Prostate gland (tissue), 2 donors: ENCODE results near the gene PRR23A. TPM values are rescaled to one million over a fixed set of nuclear protein-coding genes. Genes with fewer than 3 reads are reported as not detected.
"Not testable (repeated sequence)": the region's sequence is repeated elsewhere in the genome, so short reads cannot be mapped to it uniquely, and the experiment has no call there.

Experiments used
- DNase-seq: peaks from one replicate; pipeline ENCODE4 v3.0.0-alpha.2; 2019; ENCODE audit warnings: low spot score
- H3K27ac ChIP-seq, 2 donors: fragments of 200-600 bp; sonication (generic); 2 replicates each; pipeline ENCODE4 v1.5.1; 2017 to 2019
- H3K27me3 ChIP-seq: fragments of 200-600 bp; sonication (generic); replicated peaks from 2 replicates; pipeline ENCODE4 v1.5.1; 2019; ENCODE audit not compliant: insufficient read depth
- H3K36me3 ChIP-seq, 2 donors: fragments of 200-600 bp; sonication (generic); 1 replicate in 1 of 2; 2 replicates in 1 of 2; pipeline versions ENCODE4 v1.5.1 to v1.8.1; 2017 to 2019
- H3K4me1 ChIP-seq: fragments of 200-600 bp; sonication (generic); replicated peaks from 2 replicates; pipeline ENCODE4 v1.5.1; 2019
- H3K4me3 ChIP-seq, 2 donors: fragments of 200-600 bp; sonication (generic); 2 replicates each; pipeline ENCODE4 v1.5.1; 2017 to 2019
- H3K9me3 ChIP-seq: fragments of 200-600 bp; sonication (generic); 2 replicates; pipeline ENCODE4 v1.5.1; 2017
- POLR2A ChIP-seq: fragments of 450-650 bp; IDR thresholded peaks from one replicate; pipeline ENCODE4 v1.6.1; 2016; ENCODE audit warnings: antibody characterized with exemption, mild to moderate bottlenecking
- POLR2AphosphoS5 ChIP-seq: sonication (generic); formaldehyde crosslinking; IDR thresholded peaks from one replicate; pipeline ENCODE4 v1.6.1; 2017; ENCODE audit warnings: antibody characterized with exemption
- WGBS: methylation state at CpG from one replicate; pipeline ENCODE4 v1.1.5; 2018; 5-methylcytosine and 5-hydroxymethylcytosine counted together
- intact Hi-C: fragments of 100-400 bp; cut with DNase I; formaldehyde crosslinking; loops from one replicate; pipeline ENCODE4 v1.14.2; 2022
- total RNA-seq, 2 donors: library from RNA; depleted of rRNA; stranded (reverse); fragments of >200 nt; gene quantifications; one replicate each; pipeline ENCODE4 v1.1.0, GENCODE V29; 2016
- TF ChIP-seq, protein P1 (sequence below), 4 experiments: fragments of 200-600 bp in 2 of 4; fragments of 450-650 bp in 2 of 4; sonication (generic) in 2 of 4; IDR thresholded peaks; 1 replicate in 3 of 4; 2 replicates in 1 of 4; pipeline ENCODE4 v1.5.1; 2016 to 2019; ENCODE audit warnings: antibody characterized with exemption in 4 of 4, mild to moderate bottlenecking in 2 of 4, moderate library complexity in 2 of 4

The PRR23A gene
- total RNA-seq, 2 donors from 2014 or later, result 1.1 TPM; not detected in 1

DNA sequence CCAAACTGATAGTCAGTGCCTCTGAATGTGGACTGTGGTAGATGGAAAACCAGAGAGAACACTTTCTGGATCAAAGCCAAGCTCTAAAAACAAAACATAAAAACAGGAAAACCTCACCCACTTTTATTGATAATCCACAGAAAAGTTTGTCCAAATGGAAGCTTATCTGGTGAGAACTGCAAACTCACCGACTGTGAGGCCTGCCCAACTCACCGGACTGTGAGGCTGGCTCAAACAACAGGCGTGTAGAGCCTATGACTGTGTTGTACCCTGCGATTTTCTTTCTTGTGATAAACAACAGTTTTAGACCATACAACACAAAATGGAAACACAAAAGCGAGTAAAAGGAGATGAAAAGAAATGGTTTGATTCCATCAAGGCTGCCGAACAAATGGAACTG is 31.4 kb upstream of the PRR23A start:
- 87% methylated on average over 6 of the region's 6 CpGs for WGBS
- no peak overlapping the region for H3K4me3 ChIP-seq
- intact Hi-C loops, result no loop called here

DNA sequence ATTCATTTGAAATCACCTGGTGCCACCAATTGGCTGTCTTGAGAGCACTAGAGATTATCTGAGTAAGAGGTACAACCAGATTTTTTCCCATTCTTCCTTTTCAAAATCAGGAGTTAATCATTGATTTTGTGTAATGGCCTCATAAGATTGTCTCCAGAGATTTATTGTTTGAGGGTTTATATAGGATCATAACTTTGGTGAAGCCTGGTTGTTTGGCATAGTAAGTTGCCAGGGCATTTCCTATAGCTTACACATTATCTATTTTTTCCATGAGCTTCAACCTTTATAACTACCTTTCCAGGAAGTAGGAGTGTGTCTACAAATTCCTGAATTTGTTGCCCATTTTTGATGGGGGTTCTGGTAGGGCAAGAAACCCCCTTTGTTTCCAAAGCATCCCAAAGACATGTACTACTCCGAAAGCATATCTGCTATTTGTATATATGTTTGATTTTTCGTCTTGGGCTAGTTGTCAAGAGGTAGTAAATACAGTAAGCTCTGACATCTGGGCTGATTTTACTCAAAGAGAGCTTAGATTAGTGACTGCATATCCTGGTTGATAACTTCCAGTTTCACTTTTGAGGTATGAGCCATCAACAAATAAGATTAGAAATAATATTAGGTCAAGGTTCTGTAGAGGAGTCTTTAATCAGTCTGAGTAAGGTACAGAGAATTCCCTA is 26.4 kb upstream of the PRR23A start:
- no peaks in the 10 kb centered on the region for H3K4me1 ChIP-seq
- no peak overlapping the region for H3K27ac ChIP-seq
- no peaks in the 10 kb centered on the region for H3K27me3 ChIP-seq
- DNase-seq, result no peak
- TF ChIP-seq, protein P1, sequence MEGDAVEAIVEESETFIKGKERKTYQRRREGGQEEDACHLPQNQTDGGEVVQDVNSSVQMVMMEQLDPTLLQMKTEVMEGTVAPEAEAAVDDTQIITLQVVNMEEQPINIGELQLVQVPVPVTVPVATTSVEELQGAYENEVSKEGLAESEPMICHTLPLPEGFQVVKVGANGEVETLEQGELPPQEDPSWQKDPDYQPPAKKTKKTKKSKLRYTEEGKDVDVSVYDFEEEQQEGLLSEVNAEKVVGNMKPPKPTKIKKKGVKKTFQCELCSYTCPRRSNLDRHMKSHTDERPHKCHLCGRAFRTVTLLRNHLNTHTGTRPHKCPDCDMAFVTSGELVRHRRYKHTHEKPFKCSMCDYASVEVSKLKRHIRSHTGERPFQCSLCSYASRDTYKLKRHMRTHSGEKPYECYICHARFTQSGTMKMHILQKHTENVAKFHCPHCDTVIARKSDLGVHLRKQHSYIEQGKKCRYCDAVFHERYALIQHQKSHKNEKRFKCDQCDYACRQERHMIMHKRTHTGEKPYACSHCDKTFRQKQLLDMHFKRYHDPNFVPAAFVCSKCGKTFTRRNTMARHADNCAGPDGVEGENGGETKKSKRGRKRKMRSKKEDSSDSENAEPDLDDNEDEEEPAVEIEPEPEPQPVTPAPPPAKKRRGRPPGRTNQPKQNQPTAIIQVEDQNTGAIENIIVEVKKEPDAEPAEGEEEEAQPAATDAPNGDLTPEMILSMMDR (IDR thresholded peaks at IDR 0.05), result no peak
- no peak for TF ChIP-seq POLR2A
- no peak for TF ChIP-seq POLR2AphosphoS5
- intact Hi-C loops, result no loop called here
- H3K36me3 ChIP-seq, result no peaks in the 10 kb centered on the region
- no peaks in the 10 kb centered on the region for H3K9me3 ChIP-seq
- 80% methylated on average over 2 of the region's 2 CpGs for WGBS
- no peak overlapping the region for H3K4me3 ChIP-seq

More for the DNA sequence above, 31.4 kb upstream of the PRR23A start:
- TF ChIP-seq POLR2AphosphoS5 (no peak), POLR2A (no peak)
- TF ChIP-seq, protein P1 (IDR thresholded peaks at IDR 0.05), result no peak
- H3K36me3 ChIP-seq, result no peaks in the 10 kb centered on the region
- DNase-seq, result no peak
- H3K9me3 ChIP-seq, result no peaks in the 10 kb centered on the region
- no peak overlapping the region for H3K27ac ChIP-seq
- no peaks in the 10 kb centered on the region for H3K27me3 ChIP-seq
- H3K4me1 ChIP-seq, result no peaks in the 10 kb centered on the region

DNA sequence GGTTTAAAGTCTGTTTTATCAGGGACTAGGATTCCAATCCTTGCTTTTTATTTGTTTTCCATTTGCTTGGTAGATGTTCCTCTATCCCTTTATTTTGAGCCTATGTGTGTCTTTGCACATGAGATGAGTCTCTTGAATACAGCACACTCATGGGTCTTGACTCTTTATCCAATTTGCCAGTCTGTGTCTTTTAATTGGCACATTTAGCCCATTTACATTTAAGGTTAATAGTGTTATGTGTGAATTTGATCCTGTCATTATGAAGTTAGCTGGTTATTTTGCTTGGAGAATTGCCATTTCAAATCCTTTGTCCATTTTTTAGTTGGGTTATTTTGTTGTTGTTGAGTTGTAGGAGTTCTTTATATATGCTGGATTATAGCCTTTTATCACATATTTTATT is 24.5 kb upstream of the PRR23A start:
- H3K27ac ChIP-seq, H3K4me1 ChIP-seq, H3K9me3 ChIP-seq, DNase-seq, H3K4me3 ChIP-seq, intact Hi-C loops, H3K36me3 ChIP-seq, H3K27me3 ChIP-seq: not testable (repeated sequence)

DNA sequence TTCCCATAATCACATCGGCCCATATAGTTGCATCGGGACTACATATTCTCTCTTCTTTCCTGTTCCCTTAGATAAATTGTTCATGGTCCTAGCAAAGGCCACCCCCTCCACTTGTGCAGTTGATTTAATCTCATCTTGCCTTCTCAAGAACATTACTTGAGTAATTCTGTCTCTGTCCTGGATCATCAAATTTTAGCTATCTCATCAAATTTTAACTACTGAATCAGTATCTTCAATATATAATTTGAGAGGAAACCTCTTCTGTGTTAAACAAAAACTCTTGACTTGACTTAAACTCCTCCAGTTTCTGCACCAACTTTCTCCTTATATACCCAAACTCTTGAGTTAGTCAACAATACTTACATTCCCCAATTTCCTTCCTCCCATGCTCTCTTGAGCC is 18.9 kb upstream of the PRR23A start:
- TF ChIP-seq POLR2AphosphoS5 (no peak), POLR2A (no peak)
- TF ChIP-seq, protein P1 (IDR thresholded peaks at IDR 0.05), result no peak
- Histone ChIP-seq H3K36me3 (no peaks in the 10 kb centered on the region), H3K27ac (no peak overlapping the region), H3K9me3 (no peaks in the 10 kb centered on the region), H3K4me1 (no peaks in the 10 kb centered on the region), H3K4me3 (no peak overlapping the region), H3K27me3 (no peaks in the 10 kb centered on the region)
- 96% methylated on average over 2 of the region's 2 CpGs for WGBS
- DNase-seq, result no peak
- intact Hi-C loops, result no loop called here

DNA sequence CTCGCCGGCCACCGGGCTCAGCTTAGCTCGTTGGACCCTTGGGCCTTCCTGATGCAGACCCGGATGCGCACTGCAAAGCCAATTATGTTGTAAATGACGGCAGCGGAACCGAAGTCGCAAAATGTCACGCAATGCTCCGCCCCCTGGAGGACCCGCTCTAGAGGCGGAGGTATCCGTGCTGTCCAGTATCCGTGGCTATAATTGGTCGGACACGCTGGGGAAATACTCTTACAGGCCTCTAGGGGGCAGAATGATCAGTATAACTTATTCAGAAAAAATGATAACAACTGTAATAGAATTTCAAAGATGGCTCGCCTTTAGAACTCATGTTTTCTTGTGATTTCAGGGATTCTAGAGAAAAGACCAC is 14.8 kb upstream of the PRR23A start, which contains the start of gene PRR23B:
TSS of gene PRR23B (minus strand) at position 59 of the 367 bp plus-strand sequence. CDS start 265 bp downstream, outside the sequence.
- H3K36me3 ChIP-seq, result no peaks in the 10 kb centered on the region
- no peaks in the 10 kb centered on the region for H3K4me1 ChIP-seq
- intact Hi-C loops, result no loop called here
- H3K4me3 ChIP-seq, result no peak within 1 kb of the TSS
- no peaks in the 10 kb centered on the region for H3K9me3 ChIP-seq
- no peak for DNase-seq
- no peak within 1 kb of the TSS for H3K27ac ChIP-seq
- TF ChIP-seq POLR2A (no peak), POLR2AphosphoS5 (no peak)
- TF ChIP-seq, protein P1 (IDR thresholded peaks at IDR 0.05), result no peak
- H3K27me3 ChIP-seq, result no peaks in the 10 kb centered on the region
- WGBS, result 64% methylated on average over 19 of the region's 19 CpGs
